ENCODE data around the gene FMNL1.

DNA sequence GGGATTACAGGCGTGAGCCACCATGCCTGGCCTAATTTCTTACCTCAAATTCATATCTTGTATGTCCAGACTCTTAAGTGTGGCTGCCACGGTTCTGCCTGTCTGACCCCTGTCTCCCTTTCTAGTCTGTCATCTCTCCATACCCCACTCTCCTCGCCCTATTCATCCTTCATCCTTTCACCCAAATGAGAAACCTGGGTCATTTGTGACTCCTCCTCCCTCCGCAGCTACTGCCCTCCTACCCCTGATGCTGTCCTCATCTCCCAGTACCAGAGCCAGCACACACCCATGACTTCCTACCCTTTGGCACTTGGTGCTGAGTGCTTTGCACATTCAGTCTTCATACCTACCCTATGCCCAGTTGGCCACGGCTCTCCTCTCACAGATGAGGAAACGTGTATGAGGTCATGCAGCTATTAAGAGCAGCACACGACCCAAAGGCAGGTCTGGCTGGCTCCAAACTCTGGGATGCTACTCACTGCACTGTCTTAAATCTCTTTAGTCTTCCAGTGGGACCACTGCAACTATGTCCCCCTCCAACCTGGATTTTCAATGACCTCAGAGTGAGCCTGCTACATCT lies 38.6 kb downstream of the FMNL1 start:
- no peak for TF ChIP-seq CTCF (IDR thresholded peaks at IDR 0.05)
- no peak for TF ChIP-seq SIN3A (IDR thresholded peaks at IDR 0.05; ENCODE audit: borderline replicate concordance, insufficient read depth, low read depth, low read length)
